T-helper 17 cell (primary cell): Measurements from ENCODE around the gene SYTL3. TPM values are rescaled to one million over a fixed set of nuclear protein-coding genes. Genes with fewer than 3 reads are reported as not detected.
"Not testable (repeated sequence)": the region's sequence is repeated elsewhere in the genome, so short reads cannot be mapped to it uniquely, and the experiment has no call there.

Source experiments
- ATAC-seq: fragments of 150-1000 bp; cut with Tn5 transposase; 2 replicates; pipeline ENCODE4 v1.10.0; 2021; ENCODE audit warnings: mild to moderate bottlenecking, moderate library complexity
- DNase-seq, 3 donors: peaks; one replicate each; pipeline versions ENCODE4 v3.0.0 to v3.0.0-alpha.2; 2020 to 2021
- H3K9me3 ChIP-seq: one replicate; pipeline ENCODE4 v1.7.0; 2013; ENCODE audit warnings: low read length, mild to moderate bottlenecking; ENCODE audit not compliant: control insufficient read depth, poor library complexity, severe bottlenecking
- H3K27ac Mint-ChIP-seq: one replicate; pipeline ENCODE4 v1.8.0; 2022; ENCODE audit warnings: mild to moderate bottlenecking, moderate library complexity, mixed read lengths
- H3K27me3 Mint-ChIP-seq: one replicate; pipeline ENCODE4 v1.8.0; 2022; ENCODE audit warnings: mixed read lengths
- H3K36me3 Mint-ChIP-seq: one replicate; pipeline ENCODE4 v1.8.0; 2022; ENCODE audit warnings: low read depth, mixed read lengths
- H3K4me1 Mint-ChIP-seq: one replicate; pipeline ENCODE4 v1.8.0; 2022; ENCODE audit warnings: mild to moderate bottlenecking, mixed read lengths
- H3K4me3 Mint-ChIP-seq: one replicate; pipeline ENCODE4 v1.8.0; 2022; ENCODE audit warnings: mild to moderate bottlenecking, moderate library complexity, mixed read lengths
- total RNA-seq, 4 donors: library from RNA in 2 of 4; stranded (reverse) in 2 of 4; gene quantifications; one replicate each; pipeline ENCODE4 v1.2.3 and lab custom pipeline; 2022 to 2026

SYTL3 gene, protein sequence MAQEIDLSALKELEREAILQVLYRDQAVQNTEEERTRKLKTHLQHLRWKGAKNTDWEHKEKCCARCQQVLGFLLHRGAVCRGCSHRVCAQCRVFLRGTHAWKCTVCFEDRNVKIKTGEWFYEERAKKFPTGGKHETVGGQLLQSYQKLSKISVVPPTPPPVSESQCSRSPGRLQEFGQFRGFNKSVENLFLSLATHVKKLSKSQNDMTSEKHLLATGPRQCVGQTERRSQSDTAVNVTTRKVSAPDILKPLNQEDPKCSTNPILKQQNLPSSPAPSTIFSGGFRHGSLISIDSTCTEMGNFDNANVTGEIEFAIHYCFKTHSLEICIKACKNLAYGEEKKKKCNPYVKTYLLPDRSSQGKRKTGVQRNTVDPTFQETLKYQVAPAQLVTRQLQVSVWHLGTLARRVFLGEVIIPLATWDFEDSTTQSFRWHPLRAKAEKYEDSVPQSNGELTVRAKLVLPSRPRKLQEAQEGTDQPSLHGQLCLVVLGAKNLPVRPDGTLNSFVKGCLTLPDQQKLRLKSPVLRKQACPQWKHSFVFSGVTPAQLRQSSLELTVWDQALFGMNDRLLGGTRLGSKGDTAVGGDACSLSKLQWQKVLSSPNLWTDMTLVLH
- total RNA-seq, result 10 to 100 TPM; 28.9 to 36.1 TPM
- 46.0 to 47.2 reads per million in 2 donors for total RNA-seq (lab: John Stamatoyannopoulos, UW)

DNA sequence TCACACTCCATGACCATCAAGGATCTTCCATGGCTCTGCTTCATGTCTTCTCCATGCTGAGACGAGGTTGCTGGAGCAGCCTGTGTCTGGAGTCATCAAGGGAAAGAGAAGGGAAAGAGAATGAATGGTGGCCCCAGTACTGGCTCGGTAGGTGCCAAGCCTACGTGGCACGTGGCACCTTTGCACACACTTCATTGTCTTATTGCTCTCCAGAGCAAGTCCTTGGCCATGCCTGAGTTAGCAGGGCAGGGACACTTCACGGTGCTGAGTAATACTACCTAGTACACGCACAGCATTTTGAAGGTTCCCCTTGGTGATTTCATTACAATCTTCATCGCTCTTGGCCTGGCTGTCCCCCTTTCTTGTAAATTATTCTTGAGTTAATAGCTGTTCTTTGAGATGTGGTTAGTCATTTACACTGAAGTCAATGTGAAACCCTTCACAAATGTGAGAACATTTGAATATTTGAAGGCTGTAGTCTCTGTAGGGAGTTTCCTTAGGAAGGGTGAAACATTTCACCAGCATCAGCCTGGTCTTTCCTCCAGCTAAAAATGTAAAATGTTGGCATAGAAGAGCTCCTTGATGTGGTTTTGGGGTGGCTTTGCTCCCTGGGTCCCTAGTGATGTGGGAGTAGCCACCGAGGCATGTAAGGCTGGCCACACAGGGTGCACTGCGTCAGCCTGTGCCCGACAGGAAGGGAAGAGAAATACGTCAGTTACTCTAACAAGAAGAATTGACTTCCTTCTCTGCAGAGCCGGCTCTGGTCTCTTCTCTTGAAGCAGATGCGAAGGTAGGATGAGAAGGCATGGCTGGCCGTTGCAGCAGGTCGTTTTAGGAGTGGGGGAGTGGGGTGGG, at the start of gene SYTL3:
SYTL3 (plus strand) TSS at position 766 of the 855 bp plus-strand sequence. CDS start 13,215 bp downstream, outside the sequence.
- Mint-ChIP-seq H3K27ac (peak within 1 kb of the TSS; percentile 99), H3K36me3 (no peaks in the 10 kb centered on the region), H3K27me3 (no peaks in the 10 kb centered on the region), H3K4me3 (peak within 1 kb of the TSS; percentile 80), H3K4me1 (peaks cover 54% of the 10 kb centered on the region)
- no peaks in the 10 kb centered on the region for H3K9me3 ChIP-seq
- DNase-seq, result peak; percentile 55 to 77 (median 72)
- ATAC-seq, result peak; percentile 75

DNA sequence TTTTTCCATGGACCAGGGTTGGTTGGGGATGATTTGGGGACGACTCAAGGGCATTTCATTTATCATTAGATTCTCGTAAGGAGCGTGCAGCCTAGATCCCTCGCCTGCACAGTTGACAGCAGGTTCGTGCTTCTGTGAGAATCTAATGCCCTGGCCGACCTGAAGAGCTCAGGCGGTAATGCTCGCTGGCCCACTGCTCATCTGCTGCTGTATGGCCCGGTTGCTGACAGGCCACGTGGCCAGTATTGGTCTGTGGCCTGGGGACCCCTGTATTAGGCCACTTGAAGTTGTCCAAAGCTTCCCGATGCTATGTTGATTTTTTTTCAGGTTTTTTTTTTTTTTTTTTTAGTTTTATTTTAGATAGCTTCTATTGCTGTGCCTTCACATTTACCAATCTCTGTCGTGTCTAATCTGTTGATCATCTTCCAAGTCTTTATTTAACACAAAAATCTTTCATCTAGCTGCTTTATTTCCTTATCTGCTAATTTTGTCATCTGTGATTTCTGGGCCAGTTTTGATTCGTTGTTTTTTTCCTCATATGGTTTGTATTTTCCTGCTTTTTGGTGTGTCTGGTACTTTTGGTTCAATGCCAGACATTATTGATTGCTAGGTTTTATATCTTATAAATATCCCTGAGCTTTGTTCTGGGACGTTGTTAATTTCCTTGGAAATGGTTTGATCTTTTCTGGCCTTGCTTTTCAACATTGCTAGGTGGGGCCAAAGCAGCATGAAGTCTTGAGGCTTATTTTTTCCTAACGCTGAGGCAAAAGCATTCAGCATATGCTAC, 46.4 kb upstream of the SYTL3 start:
- no peaks in the 10 kb centered on the region for H3K27me3 Mint-ChIP-seq
- H3K4me3 Mint-ChIP-seq, result no peak overlapping the region
- H3K9me3 ChIP-seq, result no peaks in the 10 kb centered on the region
- peaks cover 10% of the 10 kb centered on the region for H3K4me1 Mint-ChIP-seq
- ATAC-seq (no peak), DNase-seq (no peak)
- peak overlapping the region; percentile 79 for H3K27ac Mint-ChIP-seq
- peaks cover 10% of the 10 kb centered on the region for H3K36me3 Mint-ChIP-seq

DNA sequence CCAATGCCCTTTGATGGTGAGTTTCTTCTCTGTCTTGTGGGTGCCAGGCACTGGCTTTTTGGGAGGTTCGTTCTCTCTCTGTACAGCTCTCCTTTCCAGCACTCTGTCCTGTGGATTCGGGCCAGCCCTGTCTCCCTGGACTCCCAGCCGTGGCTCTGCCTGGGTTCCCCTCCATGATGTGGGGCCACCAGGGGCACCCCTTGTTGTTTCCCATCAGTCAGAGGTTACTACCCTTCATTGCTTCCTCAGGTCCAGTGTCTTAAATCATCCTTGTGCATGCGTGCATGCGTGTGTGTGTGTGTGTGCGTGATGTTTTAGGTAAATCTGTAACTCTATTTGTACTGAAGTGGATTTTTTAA, 45.8 kb upstream of the SYTL3 start:
- Mint-ChIP-seq H3K4me1 (peaks cover 10% of the 10 kb centered on the region), H3K4me3 (no peak overlapping the region), H3K27me3 (no peaks in the 10 kb centered on the region), H3K36me3 (peaks cover 10% of the 10 kb centered on the region), H3K27ac (peak overlapping the region; percentile 79)
- DNase-seq (no peak), ATAC-seq (no peak)
- H3K9me3 ChIP-seq, result no peaks in the 10 kb centered on the region

DNA sequence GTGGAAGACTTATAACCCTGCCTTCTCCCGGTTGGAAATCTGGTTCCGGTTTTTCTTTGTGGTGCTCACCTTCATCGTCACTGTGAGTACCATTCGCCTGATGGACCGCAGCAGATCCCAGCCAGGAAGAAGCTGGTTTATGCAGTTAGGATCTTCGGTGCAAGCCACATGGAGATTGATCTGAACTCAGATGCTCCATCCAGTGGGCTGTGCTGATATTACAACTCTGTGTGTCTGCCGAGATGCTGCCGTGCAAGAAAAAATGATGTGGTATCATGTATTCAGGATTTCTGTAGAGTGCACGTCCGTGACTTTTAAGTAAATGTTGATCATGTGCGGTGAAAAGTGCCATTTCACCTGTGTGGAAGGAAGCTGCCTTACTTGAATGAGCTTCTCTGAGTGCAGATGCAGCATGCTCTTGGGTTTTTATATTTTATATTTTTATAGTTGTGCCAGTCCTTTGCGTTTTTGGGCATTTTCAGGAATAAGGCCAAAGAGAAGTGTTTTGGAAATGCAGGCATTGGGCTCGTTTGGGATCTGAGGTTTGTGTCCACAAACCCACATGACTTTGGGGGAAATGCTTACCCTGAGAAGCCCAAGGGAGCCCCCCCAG, 44.5 kb upstream of the SYTL3 start:
- peaks cover 10% of the 10 kb centered on the region for H3K4me1 Mint-ChIP-seq
- peaks cover 8% of the 10 kb centered on the region for H3K36me3 Mint-ChIP-seq

DNA sequence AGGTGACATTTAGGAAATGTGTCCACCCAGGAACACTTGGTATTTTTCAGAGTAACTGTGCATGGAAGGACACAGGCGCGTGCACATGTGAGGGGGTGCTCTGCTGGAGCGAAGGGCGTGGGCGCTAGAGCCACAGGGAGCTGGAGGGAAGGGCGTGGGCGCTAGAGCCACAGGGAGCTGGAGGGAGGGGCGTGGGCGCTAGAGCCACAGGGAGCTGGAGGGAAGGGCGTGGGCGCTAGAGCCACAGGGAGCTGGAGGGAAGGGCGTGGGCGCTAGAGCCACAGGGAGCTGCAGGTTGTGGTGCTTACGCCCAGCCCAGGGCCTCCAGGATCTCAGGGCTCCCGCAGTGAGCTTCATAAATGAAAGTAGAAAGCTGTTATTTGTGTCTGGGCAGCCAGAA, 43.8 kb upstream of the SYTL3 start:
- H3K9me3 ChIP-seq, H3K4me3 Mint-ChIP-seq, ATAC-seq, H3K36me3 Mint-ChIP-seq, H3K27me3 Mint-ChIP-seq, DNase-seq: not testable (repeated sequence)
- Mint-ChIP-seq H3K27ac (peak overlapping the region; percentile 79), H3K4me1 (peaks cover 10% of the 10 kb centered on the region)

More for the DNA sequence above, 44.5 kb upstream of the SYTL3 start:
- peak; percentile 82 for ATAC-seq
- H3K27ac Mint-ChIP-seq, result peak overlapping the region; percentile 79
- no peaks in the 10 kb centered on the region for H3K9me3 ChIP-seq
- peak in 1 of 3 donors; percentile 46 for DNase-seq
- H3K4me3 Mint-ChIP-seq, result peak overlapping the region; percentile 19
- H3K27me3 Mint-ChIP-seq, result no peaks in the 10 kb centered on the region

DNA sequence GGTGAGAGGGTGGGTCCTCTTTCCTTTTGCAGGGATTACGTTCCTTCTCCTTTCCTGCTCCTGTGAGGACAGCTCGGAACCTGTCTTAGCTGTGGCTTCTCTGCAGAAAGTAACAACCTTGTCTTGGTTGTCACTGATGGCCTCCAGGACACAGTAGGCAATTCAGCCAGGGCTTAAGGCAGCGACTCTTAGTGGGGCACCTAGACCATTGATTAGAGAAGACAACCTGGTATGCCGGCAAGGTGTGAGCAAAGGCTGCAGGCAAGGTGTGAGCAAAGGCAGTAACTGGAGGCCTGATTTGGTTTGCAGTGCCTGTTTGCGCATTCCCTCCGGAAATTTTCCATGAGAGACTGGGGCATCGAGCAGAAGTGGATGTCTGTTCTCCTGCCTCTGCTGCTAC, 42.9 kb upstream of the SYTL3 start:
- no peak for ATAC-seq
- no peak for DNase-seq
- no peak overlapping the region for H3K27ac Mint-ChIP-seq
- H3K9me3 ChIP-seq, result no peaks in the 10 kb centered on the region
- no peaks in the 10 kb centered on the region for H3K27me3 Mint-ChIP-seq
- H3K36me3 Mint-ChIP-seq, result peaks cover 9% of the 10 kb centered on the region
- H3K4me1 Mint-ChIP-seq, result peaks cover 14% of the 10 kb centered on the region
- no peak overlapping the region for H3K4me3 Mint-ChIP-seq

DNA sequence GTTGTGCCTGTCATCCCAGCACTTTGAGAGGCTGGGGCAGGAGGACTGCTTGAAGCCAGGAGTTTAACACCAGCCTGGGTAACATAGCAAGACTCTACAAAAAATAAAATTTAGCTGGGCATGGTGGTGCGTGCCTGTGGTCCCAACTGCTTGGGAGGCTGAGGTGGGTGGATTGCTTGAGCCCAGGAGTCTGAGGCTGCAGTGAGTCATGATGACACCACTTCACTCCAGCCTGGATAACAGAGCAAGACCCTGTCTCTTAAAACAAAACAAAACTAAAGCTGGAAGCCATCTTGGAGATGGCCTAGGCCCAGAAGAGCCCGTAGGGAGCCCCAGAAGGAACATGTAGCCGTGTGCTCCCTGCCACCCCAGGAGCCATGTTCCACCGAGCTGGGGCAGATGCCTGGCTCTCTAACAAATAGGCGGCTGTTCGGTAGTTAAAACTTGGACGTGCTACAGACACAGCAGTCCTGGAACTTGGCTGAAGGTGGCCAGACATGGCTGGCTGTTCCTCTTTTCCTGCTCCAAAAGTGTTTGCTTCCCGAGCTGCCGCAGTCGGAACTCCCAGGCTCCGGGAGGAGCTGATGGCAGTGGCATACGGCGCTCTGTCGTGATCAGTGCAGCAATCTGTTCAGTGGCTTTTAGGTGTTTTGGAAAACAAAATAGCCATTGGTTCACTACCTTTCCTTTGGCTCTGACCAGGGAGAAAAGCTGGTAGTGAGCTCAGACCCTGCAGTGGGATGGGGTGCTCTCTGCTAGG, 42.3 kb upstream of the SYTL3 start:
- H3K4me3 Mint-ChIP-seq, result no peak overlapping the region
- H3K4me1 Mint-ChIP-seq, result peaks cover 12% of the 10 kb centered on the region
- ATAC-seq (no peak), DNase-seq (no peak)
- no peaks in the 10 kb centered on the region for H3K9me3 ChIP-seq
- H3K36me3 Mint-ChIP-seq, result peaks cover 8% of the 10 kb centered on the region
- H3K27me3 Mint-ChIP-seq, result no peaks in the 10 kb centered on the region
- peak overlapping the region; percentile 62 for H3K27ac Mint-ChIP-seq

DNA sequence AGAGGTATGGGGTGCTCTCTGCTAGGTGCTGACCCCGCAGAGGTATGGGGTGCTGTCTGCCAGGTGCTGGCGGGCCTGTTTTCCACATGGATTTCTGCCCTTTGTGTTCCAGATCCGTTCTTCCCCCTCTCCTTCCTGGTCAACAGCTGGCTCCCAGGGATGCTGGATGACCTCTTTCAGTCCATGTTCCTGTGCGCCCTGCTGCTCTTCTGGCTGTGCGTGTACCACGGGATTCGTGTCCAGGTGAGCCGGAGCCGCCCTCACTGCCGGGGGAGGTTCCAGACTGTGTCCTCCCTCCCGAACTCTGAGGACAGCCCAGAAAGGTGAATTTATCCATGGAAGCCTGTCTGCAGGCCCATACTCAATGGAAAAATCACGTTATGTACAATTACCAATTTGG, 41.6 kb upstream of the SYTL3 start:
- no peaks in the 10 kb centered on the region for H3K9me3 ChIP-seq
- Mint-ChIP-seq H3K4me1 (peaks cover 12% of the 10 kb centered on the region), H3K36me3 (peaks cover 8% of the 10 kb centered on the region), H3K4me3 (no peak overlapping the region), H3K27ac (peak overlapping the region; percentile 62), H3K27me3 (no peaks in the 10 kb centered on the region)
- DNase-seq, result no peak
- no peak for ATAC-seq

DNA sequence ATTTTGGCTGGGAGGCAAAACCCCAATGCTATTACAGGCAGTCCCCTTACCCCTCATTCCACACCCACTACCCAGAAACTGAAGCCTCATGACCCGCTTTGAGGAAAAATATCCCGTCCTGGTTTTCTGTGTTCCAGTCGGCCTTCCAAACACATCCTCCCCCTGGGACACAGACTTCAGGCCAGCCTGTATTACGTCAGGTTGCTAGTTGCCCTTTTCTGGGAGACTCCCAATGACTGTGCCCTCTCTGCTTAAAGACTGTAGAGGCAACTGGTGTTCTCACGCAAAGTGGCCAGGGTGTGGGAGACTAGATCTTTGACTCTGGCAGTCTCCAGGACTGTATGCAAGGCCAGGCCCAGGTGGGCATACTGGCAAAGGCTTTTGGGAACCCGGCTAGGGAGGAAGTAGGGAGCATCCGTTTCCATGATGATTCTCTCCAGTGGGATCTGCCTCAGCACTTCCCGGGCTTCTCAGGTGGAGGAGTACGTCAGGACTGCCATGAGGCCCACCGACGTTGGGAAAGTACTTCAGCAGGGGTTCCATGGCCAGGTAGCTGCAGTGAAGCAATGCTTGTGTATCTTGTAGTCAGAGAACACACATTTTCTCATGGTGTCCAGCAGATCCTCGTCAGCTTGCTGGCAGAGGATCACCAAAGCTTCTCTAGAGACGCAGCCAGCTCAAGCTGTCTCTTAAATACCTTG, 40.2 kb upstream of the SYTL3 start:
- DNase-seq, result no peak
- no peak for ATAC-seq
- H3K4me1 Mint-ChIP-seq, result peaks cover 4% of the 10 kb centered on the region
- no peak overlapping the region for H3K27ac Mint-ChIP-seq
- no peaks in the 10 kb centered on the region for H3K9me3 ChIP-seq
- H3K36me3 Mint-ChIP-seq, result peaks cover 2% of the 10 kb centered on the region
- H3K27me3 Mint-ChIP-seq, result no peaks in the 10 kb centered on the region
- H3K4me3 Mint-ChIP-seq, result no peak overlapping the region

DNA sequence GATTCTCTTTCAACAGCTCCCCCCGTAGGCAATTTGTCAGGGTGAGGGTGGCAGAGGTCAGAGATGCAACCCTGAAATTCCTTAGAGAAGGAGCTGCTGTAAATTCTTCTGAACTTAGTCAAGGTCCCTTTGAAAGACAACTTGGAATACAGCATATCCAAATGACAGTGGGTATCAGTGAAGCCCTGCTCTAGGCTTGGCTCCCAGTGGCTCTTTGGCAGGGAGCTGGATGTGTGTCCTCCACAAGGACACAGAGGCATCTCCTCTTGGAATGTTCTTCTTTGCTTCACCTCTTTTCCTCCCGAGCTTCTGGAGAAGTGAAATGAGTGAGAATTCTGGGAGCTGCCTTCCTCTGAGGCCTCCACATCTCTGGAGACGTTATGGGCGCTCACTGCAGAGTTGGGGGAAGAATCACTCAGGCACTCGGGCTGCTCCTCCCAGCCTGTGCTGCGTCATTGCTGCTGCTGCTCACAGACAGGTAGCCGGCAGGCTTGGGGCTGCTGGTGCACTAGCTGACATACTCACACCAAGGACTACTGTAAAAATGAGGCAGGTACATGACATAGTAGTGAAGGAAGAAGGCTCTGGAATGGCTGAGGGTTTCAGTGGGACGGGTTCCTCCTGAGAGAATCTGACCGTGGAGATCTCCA, 39.4 kb upstream of the SYTL3 start:
- DNase-seq (no peak), ATAC-seq (no peak)
- H3K4me3 Mint-ChIP-seq, result no peak overlapping the region
- H3K9me3 ChIP-seq, result no peaks in the 10 kb centered on the region
- H3K4me1 Mint-ChIP-seq, result peaks cover 4% of the 10 kb centered on the region
- H3K27ac Mint-ChIP-seq, result no peak overlapping the region
- peaks cover 4% of the 10 kb centered on the region for H3K36me3 Mint-ChIP-seq
- H3K27me3 Mint-ChIP-seq, result no peaks in the 10 kb centered on the region

DNA sequence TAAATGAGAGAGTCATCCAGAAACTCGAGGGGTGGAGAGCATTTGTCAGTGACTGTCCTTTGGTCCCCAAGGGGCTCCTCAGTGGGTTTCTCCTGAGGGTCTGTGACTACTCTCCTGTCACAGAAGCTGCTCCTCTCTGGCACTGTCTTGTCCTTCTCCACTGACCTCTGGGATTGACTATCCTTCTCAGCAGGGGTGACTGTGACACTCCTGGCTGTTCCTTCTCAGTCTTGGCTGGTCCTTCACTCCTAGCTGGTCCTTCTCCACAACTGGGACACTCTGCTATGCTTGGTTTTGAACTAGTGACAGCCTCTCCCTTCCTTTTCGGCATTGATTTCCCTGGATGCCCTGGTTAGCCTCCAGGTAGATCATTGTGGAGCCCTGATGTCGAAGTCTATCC, 38.8 kb upstream of the SYTL3 start:
- H3K27ac Mint-ChIP-seq, result peak overlapping the region; percentile 79
- ATAC-seq (no peak), DNase-seq (no peak)
- H3K27me3 Mint-ChIP-seq, result no peaks in the 10 kb centered on the region
- H3K4me3 Mint-ChIP-seq, result no peak overlapping the region
- no peaks in the 10 kb centered on the region for H3K9me3 ChIP-seq
- H3K36me3 Mint-ChIP-seq, result peaks cover 4% of the 10 kb centered on the region
- H3K4me1 Mint-ChIP-seq, result peaks cover 4% of the 10 kb centered on the region
